Measurements from ENCODE around the gene ANKRD28.
"Not testable (repeated sequence)": the region's sequence is repeated elsewhere in the genome, so short reads cannot be mapped to it uniquely, and the experiment has no call there.

ANKRD28 gene

GRCh38 chr3:15634671-15635070 is 163.1 kb downstream of the ANKRD28 start:
- DNase-seq (ENCODE audit: low read depth): no peak

GRCh38 chr3:15633766-15634598 is 163.8 kb downstream of the ANKRD28 start:
- peak; percentile 82 for DNase-seq (ENCODE audit: low read depth)

GRCh38 chr3:15633159-15633558 is 164.6 kb downstream of the ANKRD28 start:
- DNase-seq (ENCODE audit: low read depth): no peak

GRCh38 chr3:15632212-15632580 is 165.6 kb downstream of the ANKRD28 start:
- DNase-seq (ENCODE audit: low read depth): no peak

- no peak for DNase-seq (ENCODE audit: low read depth)
Observed at GRCh38 chr3:15631426-15632211, 166.2 kb downstream of the ANKRD28 start.

GRCh38 chr3:15630646-15631350 is 167.0 kb downstream of the ANKRD28 start:
- DNase-seq (ENCODE audit: low read depth): peak; percentile 70

- DNase-seq (ENCODE audit: low read depth): peak; percentile 81
Observed at GRCh38 chr3:15629860-15630597, 167.8 kb downstream of the ANKRD28 start.

GRCh38 chr3:15628967-15629366 is 168.8 kb downstream of the ANKRD28 start:
- no peak for DNase-seq (ENCODE audit: low read depth)

- DNase-seq (ENCODE audit: low read depth): no peak
Observed at GRCh38 chr3:15623535-15624440, 174.0 kb downstream of the ANKRD28 start.

GRCh38 chr3:15619659-15620464 is 177.9 kb downstream of the ANKRD28 start:
- DNase-seq (ENCODE audit: low read depth): not testable (repeated sequence)

Measured in fibroblast of gingiva (primary cell).